ENCODE data around the gene SPDYE3. TPM values are rescaled to one million over a fixed set of nuclear protein-coding genes. Genes with fewer than 3 reads are reported as not detected.
"Not testable (repeated sequence)": the region's sequence is repeated elsewhere in the genome, so short reads cannot be mapped to it uniquely, and the experiment has no call there.

SPDYE3 gene
- total RNA-seq, 1 donor from 2014 or later: not detected

DNA sequence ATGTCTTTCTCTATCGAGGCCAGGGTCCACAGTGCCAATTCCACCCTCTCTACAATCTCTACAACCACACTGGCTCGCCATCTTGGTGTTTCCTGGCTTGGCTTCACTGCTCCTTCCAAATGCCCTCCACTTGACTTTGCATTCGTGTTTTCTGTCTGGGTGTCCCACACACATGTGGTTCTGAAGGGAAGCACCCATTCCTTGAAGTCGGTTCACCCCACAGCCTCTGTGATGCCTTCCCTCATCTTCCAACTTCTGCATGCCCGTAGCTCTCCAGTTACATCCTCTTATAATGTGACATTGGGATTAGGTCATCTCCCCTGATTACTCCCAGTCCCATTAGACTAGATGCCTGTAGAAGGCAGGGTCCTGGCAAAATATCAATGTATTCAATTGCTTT lies 10.8 kb downstream of the SPDYE3 start:
- peaks cover 13% of the 10 kb centered on the region for H3K36me3 Mint-ChIP-seq (ENCODE audit: unreplicated experiment)
- H3K27me3 Mint-ChIP-seq (ENCODE audit: unreplicated experiment); H3K4me1 Mint-ChIP-seq (ENCODE audit: unreplicated experiment); H3K4me3 Mint-ChIP-seq (ENCODE audit: unreplicated experiment); DNase-seq (ENCODE audit: extremely low spot score, unreplicated experiment); H3K27ac Mint-ChIP-seq (ENCODE audit: unreplicated experiment); H3K9me3 Mint-ChIP-seq (ENCODE audit: unreplicated experiment): not testable (repeated sequence)

DNA sequence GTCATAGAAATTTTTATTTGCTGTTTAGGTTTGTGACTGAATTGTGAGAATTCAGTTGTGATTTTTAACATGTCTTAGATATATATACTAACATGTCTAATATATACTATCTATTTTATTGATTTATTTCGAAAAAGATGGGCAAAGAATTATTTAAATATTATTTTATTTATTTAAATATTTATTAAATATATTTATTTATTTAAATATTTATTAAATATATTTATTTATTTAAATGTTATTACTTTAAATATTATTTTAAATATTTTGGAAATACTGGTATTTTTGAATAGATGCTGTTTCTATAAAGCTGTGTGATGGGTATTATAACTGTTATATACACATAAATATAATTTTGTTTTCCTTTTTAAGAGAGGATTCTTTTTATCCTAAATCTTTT lies 14.1 kb downstream of the SPDYE3 start:
- H3K4me3 Mint-ChIP-seq (ENCODE audit: unreplicated experiment); DNase-seq (ENCODE audit: extremely low spot score, unreplicated experiment); H3K27me3 Mint-ChIP-seq (ENCODE audit: unreplicated experiment); H3K4me1 Mint-ChIP-seq (ENCODE audit: unreplicated experiment); H3K9me3 Mint-ChIP-seq (ENCODE audit: unreplicated experiment); H3K27ac Mint-ChIP-seq (ENCODE audit: unreplicated experiment): not testable (repeated sequence)
- peaks cover 18% of the 10 kb centered on the region for H3K36me3 Mint-ChIP-seq (ENCODE audit: unreplicated experiment)

DNA sequence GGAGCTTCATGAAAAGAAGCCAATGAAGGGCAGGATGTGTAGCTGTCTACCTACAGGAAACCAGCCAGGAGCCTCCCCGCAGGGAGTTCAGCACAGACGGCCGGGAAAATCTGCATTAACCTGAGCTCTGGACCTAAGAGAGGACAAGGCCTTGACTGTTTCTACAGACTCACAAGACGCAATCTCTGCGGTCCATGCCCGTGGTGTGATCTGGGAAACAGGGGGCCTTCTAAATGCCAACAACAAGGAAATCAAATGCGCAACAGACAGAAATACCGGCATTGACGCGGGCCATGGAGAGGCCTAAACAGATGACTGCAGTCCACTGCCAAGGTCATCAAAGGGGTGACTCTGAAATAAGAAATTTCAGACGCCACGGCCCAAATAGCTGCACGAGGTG lies 16.7 kb downstream of the SPDYE3 start:
- not testable (repeated sequence) for H3K9me3 Mint-ChIP-seq (ENCODE audit: unreplicated experiment); H3K27ac Mint-ChIP-seq (ENCODE audit: unreplicated experiment); DNase-seq (ENCODE audit: extremely low spot score, unreplicated experiment); H3K27me3 Mint-ChIP-seq (ENCODE audit: unreplicated experiment); H3K4me1 Mint-ChIP-seq (ENCODE audit: unreplicated experiment); H3K4me3 Mint-ChIP-seq (ENCODE audit: unreplicated experiment)
- H3K36me3 Mint-ChIP-seq (ENCODE audit: unreplicated experiment): peaks cover 19% of the 10 kb centered on the region

GRCh38 chr7:100325671-100326070 lies 18.2 kb downstream of the SPDYE3 start:
- not testable (repeated sequence) for H3K4me1 Mint-ChIP-seq (ENCODE audit: unreplicated experiment); H3K27ac Mint-ChIP-seq (ENCODE audit: unreplicated experiment); H3K4me3 Mint-ChIP-seq (ENCODE audit: unreplicated experiment); H3K9me3 Mint-ChIP-seq (ENCODE audit: unreplicated experiment); DNase-seq (ENCODE audit: extremely low spot score, unreplicated experiment); H3K27me3 Mint-ChIP-seq (ENCODE audit: unreplicated experiment)
- peaks cover 15% of the 10 kb centered on the region for H3K36me3 Mint-ChIP-seq (ENCODE audit: unreplicated experiment)

- H3K9me3 Mint-ChIP-seq (ENCODE audit: unreplicated experiment); H3K27me3 Mint-ChIP-seq (ENCODE audit: unreplicated experiment); H3K4me3 Mint-ChIP-seq (ENCODE audit: unreplicated experiment); H3K27ac Mint-ChIP-seq (ENCODE audit: unreplicated experiment); DNase-seq (ENCODE audit: extremely low spot score, unreplicated experiment); H3K4me1 Mint-ChIP-seq (ENCODE audit: unreplicated experiment): not testable (repeated sequence)
- peaks cover 14% of the 10 kb centered on the region for H3K36me3 Mint-ChIP-seq (ENCODE audit: unreplicated experiment)
Measured at GRCh38 chr7:100326914-100327313, 19.4 kb downstream of the SPDYE3 start.

DNA sequence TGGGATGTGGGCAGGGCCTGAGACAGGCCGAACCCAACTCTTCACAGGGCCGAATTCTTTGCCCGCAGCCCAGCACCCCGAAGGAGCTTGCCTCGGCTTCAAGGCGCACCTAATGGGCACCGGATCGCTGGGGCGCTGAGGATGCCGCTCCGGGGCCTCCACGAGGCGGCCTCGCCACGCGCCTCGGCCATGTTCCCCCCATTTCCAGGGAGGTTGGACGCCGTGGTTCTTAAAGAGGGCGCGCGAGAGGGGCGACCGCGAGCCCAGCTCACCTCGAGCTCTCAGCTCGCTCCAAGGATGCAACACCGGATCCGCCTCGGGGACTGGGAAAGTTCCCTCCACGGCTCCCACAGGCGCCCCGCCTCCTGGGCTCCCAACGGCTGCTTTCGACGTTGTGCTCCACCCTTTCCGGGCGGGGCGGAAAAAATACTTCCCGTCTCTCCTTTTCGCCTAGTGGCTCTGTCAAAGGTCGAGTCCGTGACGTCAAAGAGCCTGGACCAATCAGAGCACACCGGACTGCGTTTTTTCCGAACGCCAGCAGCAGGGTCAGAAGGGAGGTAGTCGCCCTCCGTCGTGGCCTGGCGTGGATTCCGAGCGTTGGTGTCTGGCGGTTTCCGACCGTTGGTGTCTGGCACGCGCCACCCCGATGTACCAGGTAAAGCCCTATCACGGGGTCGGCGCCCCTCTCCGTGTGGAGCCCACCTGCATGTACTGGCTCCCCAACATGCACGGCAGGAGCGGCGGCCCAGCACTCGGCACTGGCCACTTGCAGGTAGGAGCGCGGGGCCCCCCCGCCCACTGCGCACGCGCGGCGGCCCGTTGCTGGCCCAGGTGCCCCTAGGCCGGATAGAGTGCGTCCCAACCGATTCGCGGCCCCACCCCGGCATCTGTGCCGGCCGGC lies 28.3 kb downstream of the SPDYE3 start:
- H3K9me3 Mint-ChIP-seq (ENCODE audit: unreplicated experiment); H3K27me3 Mint-ChIP-seq (ENCODE audit: unreplicated experiment): not testable (repeated sequence)
- DNase-seq (ENCODE audit: extremely low spot score, unreplicated experiment): peak; percentile 97
- H3K4me3 Mint-ChIP-seq (ENCODE audit: unreplicated experiment): peak overlapping the region; percentile 86
- peaks cover 14% of the 10 kb centered on the region for H3K36me3 Mint-ChIP-seq (ENCODE audit: unreplicated experiment)
- peaks cover 14% of the 10 kb centered on the region for H3K4me1 Mint-ChIP-seq (ENCODE audit: unreplicated experiment)
- peak overlapping the region; percentile 95 for H3K27ac Mint-ChIP-seq (ENCODE audit: unreplicated experiment)

- DNase-seq (ENCODE audit: extremely low spot score, unreplicated experiment): not testable (repeated sequence)
Measured at GRCh38 chr7:100338083-100338696, 30.7 kb downstream of the SPDYE3 start.

DNA sequence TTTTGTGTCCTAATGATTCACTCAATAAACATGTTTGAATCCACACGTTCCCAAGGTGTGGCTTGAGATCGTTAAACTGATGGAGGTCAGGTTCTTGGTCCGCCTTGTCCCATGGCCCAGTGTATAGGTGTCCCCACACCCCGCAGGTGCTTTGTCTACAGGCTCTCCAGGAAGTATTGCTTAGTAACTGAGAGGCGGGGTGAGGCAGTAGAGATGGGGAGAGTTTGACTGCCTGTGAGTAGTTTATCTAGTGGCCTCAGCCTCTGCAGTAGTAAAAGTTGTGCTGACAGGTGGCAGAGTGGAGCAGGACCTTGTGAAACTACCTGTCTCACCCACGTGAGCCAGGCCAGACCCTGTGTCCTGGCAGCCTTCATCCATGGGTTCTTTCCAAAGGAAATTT lies 33.8 kb downstream of the SPDYE3 start:
- peak overlapping the region; percentile 14 for H3K27ac Mint-ChIP-seq (ENCODE audit: unreplicated experiment)
- peaks cover 32% of the 10 kb centered on the region for H3K36me3 Mint-ChIP-seq (ENCODE audit: unreplicated experiment)
- H3K4me3 Mint-ChIP-seq (ENCODE audit: unreplicated experiment); H3K27me3 Mint-ChIP-seq (ENCODE audit: unreplicated experiment); DNase-seq (ENCODE audit: extremely low spot score, unreplicated experiment); H3K9me3 Mint-ChIP-seq (ENCODE audit: unreplicated experiment): not testable (repeated sequence)
- H3K4me1 Mint-ChIP-seq (ENCODE audit: unreplicated experiment): peaks cover 17% of the 10 kb centered on the region

More at GRCh38 chr7:100338083-100338696, 30.7 kb downstream of the SPDYE3 start:
- not testable (repeated sequence) for H3K27me3 Mint-ChIP-seq (ENCODE audit: unreplicated experiment); H3K9me3 Mint-ChIP-seq (ENCODE audit: unreplicated experiment)
- Mint-ChIP-seq H3K27ac (ENCODE audit: unreplicated experiment) (peak overlapping the region; percentile 78), H3K4me3 (ENCODE audit: unreplicated experiment) (peak overlapping the region; percentile 50), H3K4me1 (ENCODE audit: unreplicated experiment) (peaks cover 14% of the 10 kb centered on the region), H3K36me3 (ENCODE audit: unreplicated experiment) (peaks cover 25% of the 10 kb centered on the region)

DNA sequence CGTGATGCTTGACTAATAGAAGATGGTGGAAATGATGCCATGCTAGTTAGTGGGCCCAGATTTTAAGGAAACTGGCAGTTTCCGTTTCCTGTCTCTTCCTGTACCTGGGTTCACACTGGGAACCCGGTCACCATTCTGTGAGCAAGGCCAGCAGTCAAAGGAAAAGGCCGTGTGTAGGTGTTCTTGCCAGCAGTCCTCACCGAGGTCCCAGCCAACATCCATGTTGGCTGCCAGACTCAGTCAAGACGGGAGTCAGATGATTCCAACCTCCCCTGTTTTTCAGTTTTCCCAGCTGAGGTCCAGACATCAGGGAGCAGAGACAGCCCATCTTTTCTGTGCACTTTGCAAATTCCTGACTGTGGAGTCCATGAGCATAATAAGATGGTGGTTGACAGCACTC lies 35.3 kb downstream of the SPDYE3 start:
- Mint-ChIP-seq H3K4me1 (ENCODE audit: unreplicated experiment) (peaks cover 10% of the 10 kb centered on the region), H3K36me3 (ENCODE audit: unreplicated experiment) (peaks cover 42% of the 10 kb centered on the region), H3K27me3 (ENCODE audit: unreplicated experiment) (no peaks in the 10 kb centered on the region), H3K4me3 (ENCODE audit: unreplicated experiment) (no peak overlapping the region), H3K27ac (ENCODE audit: unreplicated experiment) (no peak overlapping the region), H3K9me3 (ENCODE audit: unreplicated experiment) (no peaks in the 10 kb centered on the region)
- TF ChIP-seq CTCF (IDR thresholded peaks at IDR 0.05): no peak
- no peak for DNase-seq (ENCODE audit: extremely low spot score, unreplicated experiment)

DNA sequence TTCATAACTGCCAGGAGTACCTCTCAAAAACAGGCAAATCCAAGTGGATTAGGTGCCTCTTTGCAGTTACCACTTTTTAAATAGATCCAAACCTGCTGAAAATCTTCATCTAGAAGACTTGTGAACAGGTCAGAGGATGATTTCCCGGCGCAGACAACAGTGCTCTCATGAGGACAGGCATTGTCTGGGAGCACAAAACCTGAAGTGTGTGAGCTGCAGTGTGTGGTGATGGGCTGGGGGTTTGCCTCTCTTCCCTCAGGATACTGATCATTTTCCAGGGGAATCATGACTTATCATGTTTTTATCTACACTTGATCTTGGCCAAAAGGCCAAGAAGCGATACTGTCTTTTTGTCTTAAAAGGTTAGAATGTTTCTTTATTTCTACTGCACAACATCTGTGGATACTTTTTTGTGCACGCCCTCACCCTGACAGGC lies 36.6 kb downstream of the SPDYE3 start:
- not testable (repeated sequence) for H3K9me3 Mint-ChIP-seq (ENCODE audit: unreplicated experiment); DNase-seq (ENCODE audit: extremely low spot score, unreplicated experiment); H3K27me3 Mint-ChIP-seq (ENCODE audit: unreplicated experiment); H3K4me1 Mint-ChIP-seq (ENCODE audit: unreplicated experiment); H3K4me3 Mint-ChIP-seq (ENCODE audit: unreplicated experiment)
- Mint-ChIP-seq H3K36me3 (ENCODE audit: unreplicated experiment) (peaks cover 45% of the 10 kb centered on the region), H3K27ac (ENCODE audit: unreplicated experiment) (peak overlapping the region; percentile 88)
